M059J (cell line): ENCODE results near the gene MAT1A. TPM values are rescaled to one million over a fixed set of nuclear protein-coding genes. Genes with fewer than 3 reads are reported as not detected.
"Not testable (repeated sequence)": the region's sequence is repeated elsewhere in the genome, so short reads cannot be mapped to it uniquely, and the experiment has no call there.

ENCODE experiments used
- DNase-seq: peaks from one replicate; pipeline ENCODE4 v3.0.0-alpha.2; 2012; ENCODE audit warnings: low read depth
- total RNA-seq: library from RNA; depleted of rRNA; stranded (reverse); fragments of >200 nt; shearing (Covaris generic); gene quantifications from 2 replicates; pipeline ENCODE4 v1.2.3, GENCODE V29; 2014; rRNA removed

The MAT1A gene
- total RNA-seq, 1 experiment from 2014 or later = not detected

GRCh38 chr10:80223031-80223419, 66.4 kb downstream of the MAT1A start:
- DNase-seq = not testable (repeated sequence)

Other genes with a start within 250 kb of the MAT1A start
- 16.9 and 20.6 TPM in 2 replicates for gene TMEM254, start 211.0 kb downstream of the MAT1A start, total RNA-seq
- not detected in 2 replicates for gene PLAC9, start 156.9 kb downstream of the MAT1A start, total RNA-seq
- 62.7 and 102 TPM in 2 replicates for gene ANXA11, start 84.1 kb downstream of the MAT1A start, total RNA-seq
- not detected in 2 replicates for gene DYDC1, start 67.1 kb upstream of the MAT1A start, total RNA-seq
- not detected in 2 replicates for gene DYDC2, start 67.1 kb upstream of the MAT1A start, total RNA-seq
- gene PRXL2A, start 118.9 kb upstream of the MAT1A start, total RNA-seq = 23.6 and 32.4 TPM in 2 replicates
- gene TSPAN14, start 164.7 kb upstream of the MAT1A start, total RNA-seq = 32.0 and 44.4 TPM in 2 replicates
- not detected in 2 replicates for gene SH2D4B, start 248.2 kb upstream of the MAT1A start, total RNA-seq